Measurements from ENCODE around the gene OR6A2.
"Not testable (repeated sequence)": the region's sequence is repeated elsewhere in the genome, so short reads cannot be mapped to it uniquely, and the experiment has no call there.

Gene OR6A2

DNA sequence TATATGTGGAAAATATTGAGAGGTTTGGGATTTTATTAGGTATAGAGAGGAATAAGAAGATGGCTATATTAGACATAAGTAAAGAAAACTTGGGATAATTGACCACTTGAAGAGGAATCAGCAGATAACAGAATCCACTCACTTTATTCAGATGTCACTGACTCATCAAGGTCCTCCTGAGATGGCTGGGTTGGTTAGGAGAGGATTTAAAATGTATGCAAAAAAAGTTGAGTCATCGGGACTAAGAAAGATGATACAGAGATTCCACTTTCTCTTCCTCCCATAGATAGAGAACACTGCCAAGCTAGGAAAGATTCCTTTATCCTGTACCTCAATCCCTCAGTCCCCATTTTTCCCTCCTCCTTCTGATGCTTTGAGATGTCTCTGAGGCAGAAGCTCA lies at the start of gene OR6A2:
OR6A2 (minus strand) TSS at position 288 of the 400 bp plus-strand sequence. CDS start 3,981 bp downstream, outside the sequence.
- H3K4me3 ChIP-seq (ENCODE audit: low read depth, low read length) = no peak within 1 kb of the TSS
- DNase-seq (ENCODE audit: low read depth) = no peak

DNA sequence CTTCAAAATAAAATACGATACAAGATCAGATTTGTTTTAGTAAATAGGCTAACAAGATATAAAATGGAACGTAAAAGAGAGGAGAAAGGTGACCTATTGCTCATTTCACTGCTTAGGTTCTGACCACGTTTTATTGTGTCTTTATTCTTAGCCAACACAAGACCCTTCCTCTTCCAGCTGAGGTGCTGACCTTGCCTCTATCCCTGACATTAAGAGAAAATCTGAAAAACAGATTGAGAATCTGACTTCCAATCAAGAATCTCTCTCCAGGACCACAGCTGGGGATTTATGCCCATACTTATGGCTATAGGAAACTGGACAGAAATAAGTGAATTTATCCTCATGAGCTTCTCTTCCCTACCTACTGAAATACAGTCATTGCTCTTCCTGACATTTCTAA lies 45.9 kb upstream of the OR6A2 start, which contains the start of gene OR10A5:
OR10A5 (plus strand) TSS at position 301 of the 400 bp plus-strand sequence; CDS start at position 301, 0 bp downstream.
- no peak within 1 kb of the TSS for H3K4me3 ChIP-seq (ENCODE audit: low read depth, low read length)
- DNase-seq (ENCODE audit: low read depth) = no peak

DNA sequence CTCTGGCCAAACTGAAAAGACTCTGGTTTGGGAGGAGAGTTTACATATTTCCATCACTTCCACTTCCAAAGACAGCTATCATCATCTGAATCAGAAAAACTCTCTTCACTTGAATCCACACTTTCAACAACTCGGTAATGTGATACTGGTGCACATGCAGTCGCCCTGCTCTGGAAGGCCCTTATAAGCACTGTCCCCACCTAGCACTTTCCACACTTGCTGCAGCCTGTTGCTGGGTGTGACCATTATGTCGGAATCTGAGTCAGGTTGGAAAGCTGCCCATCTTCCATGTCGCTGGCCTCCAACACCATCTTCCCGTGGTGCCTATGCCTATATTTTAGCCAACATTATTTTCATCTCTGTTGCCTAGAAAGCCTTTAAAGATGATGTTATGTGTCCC lies 44.9 kb upstream of the OR6A2 start:
- H3K4me3 ChIP-seq (ENCODE audit: low read depth, low read length) = no peak overlapping the region
- no peak for DNase-seq (ENCODE audit: low read depth)

DNA sequence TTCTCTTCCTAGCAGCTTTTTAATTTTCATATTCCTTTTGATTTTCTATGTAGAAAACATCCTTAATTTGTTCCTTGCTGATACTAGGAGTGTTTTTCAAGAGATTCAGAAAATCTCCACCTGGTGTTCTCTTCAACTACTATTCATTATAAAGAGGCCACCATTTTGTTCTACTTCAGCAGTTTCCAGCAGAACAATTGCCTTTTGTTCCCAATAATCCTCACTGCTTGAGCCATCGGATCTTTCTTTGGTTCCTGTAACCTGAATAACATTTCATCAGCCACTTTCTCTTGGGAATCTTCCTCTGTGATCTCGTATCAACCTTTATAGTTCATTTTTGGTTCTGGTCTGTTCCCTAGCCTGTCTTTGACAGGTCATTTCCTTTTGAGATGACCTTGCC lies 44.2 kb upstream of the OR6A2 start:
- DNase-seq (ENCODE audit: low read depth) = no peak
- H3K4me3 ChIP-seq (ENCODE audit: low read depth, low read length) = no peak overlapping the region

DNA sequence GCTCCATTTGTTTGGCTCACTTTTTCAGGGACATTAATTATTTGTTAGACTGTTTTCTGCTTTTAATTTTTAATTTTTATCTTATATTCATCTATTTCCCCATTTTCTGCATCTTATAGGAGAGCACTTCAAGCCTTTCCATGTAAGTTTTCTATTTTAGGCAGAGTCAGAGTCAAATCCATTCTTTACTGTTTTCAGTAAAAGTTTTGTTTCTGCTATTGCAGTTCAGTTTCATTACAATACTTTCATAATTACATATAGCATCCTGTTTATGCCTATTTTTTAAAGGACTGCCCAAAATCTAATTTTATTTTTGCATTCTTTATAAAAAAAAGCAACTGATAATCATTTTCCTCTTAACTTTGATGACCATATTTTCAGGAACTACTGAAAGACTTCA lies 42.2 kb upstream of the OR6A2 start:
- no peak for DNase-seq (ENCODE audit: low read depth)
- no peak overlapping the region for H3K4me3 ChIP-seq (ENCODE audit: low read depth, low read length)

DNA sequence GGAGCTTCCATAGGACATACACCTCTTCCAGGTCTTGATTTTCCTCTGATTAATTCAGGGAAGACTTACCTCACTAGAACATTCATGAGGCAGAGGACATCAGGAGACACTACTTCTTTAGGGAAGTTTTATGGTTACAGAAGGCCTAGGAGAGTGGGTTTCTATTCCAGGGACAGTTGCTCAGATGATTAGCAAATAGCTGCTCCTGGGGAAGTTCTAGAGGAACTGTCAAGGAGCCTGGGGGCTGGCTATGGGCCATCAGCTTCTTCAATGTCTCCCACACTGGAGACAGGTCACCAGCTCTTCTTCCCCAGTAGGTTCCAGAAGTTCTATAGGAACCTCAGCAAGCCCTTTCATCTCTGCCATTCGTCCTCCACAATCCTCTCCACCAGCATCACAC lies 34.5 kb upstream of the OR6A2 start:
- H3K4me3 ChIP-seq (ENCODE audit: low read depth, low read length) = no peak overlapping the region
- no peak for DNase-seq (ENCODE audit: low read depth)

GRCh38 chr11:6833356-6833755 lies 33.9 kb upstream of the OR6A2 start:
- no peak overlapping the region for H3K4me3 ChIP-seq (ENCODE audit: low read depth, low read length)
- DNase-seq (ENCODE audit: low read depth) = no peak

- DNase-seq (ENCODE audit: low read depth) = no peak
- H3K4me3 ChIP-seq (ENCODE audit: low read depth, low read length) = no peak overlapping the region
These were observed 28.6 kb upstream of the OR6A2 start for GRCh38 chr11:6828103-6828502.

DNA sequence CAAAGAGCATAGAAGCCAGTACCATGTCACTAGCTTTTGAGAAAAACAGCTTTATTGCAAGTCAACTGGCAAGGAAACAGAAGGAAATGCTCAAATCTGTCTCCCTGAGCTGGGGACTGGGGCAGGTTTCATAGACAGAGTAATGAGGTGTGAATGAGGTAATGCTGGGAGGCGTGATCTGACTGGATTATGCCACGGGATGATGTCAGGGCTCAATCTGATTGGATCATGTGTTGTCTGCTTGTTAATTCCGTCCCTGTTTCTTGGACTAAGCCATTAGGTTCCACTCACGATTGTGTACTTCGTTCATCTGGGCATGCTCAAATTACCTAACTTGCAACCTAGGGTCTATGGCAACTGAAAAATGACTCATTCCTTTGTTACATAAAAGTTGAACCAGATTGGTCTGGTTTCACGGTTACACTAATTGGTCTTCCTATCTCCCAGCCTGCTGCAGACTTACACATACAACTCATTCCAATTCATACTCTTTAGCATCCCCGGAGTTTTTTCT lies 25.8 kb upstream of the OR6A2 start:
- DNase-seq (ENCODE audit: low read depth) = no peak
- no peak overlapping the region for H3K4me3 ChIP-seq (ENCODE audit: low read depth, low read length)

DNA sequence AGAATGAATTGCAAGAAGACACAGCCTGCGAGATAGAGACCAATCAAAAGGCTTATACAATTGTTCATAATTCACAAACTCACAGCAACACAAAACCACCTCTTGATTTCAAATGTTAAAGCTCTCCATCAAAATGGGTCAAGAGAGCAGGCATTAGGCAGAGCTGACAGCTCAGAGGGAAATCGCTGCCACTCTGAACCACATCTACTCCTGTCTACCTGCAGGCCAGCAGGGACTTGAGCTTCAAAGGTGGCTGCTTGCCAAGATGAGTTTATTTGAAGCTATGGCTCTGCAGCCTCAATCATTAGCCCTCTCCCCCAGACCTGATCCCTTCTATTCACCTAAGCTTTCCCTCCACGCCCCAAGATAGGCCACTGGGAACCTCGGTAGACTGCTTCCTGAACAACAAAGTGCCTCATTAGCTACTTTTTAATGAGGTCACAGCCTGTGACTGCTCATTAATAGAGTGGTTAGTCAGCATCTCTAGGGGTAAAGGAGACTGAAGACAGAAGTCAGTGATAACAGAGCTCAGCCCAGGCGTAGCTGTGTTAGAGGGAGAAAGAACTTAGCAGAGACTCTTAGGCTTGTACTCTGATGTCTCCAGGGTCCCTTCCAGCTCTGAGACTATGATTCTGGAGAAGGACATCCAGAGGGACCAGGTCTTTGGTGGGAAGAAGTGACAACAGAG lies 24.8 kb upstream of the OR6A2 start:
- H3K4me3 ChIP-seq (ENCODE audit: low read depth, low read length) = no peak overlapping the region
- no peak for DNase-seq (ENCODE audit: low read depth)

DNA sequence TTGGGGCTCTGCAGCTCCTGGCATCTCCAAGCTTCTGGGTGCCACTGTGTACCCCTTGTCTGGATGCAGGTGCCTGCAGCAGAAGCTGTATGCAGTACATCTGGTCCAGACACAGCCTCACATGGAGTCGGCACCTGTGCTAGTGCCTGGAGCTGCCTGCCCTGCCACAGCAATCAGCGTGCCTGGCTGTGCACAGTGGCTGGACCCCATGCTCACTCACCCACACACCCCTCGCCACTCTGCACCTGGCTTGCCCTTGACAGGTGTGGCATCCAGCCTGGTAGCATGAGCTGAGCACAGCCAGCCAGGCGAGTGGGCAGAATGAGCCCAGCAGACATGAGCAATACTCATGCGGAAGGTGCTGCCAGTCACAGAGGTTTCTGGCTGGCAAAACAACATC lies 19.5 kb upstream of the OR6A2 start:
- no peak overlapping the region for H3K4me3 ChIP-seq (ENCODE audit: low read depth, low read length)
- no peak for DNase-seq (ENCODE audit: low read depth)

DNA sequence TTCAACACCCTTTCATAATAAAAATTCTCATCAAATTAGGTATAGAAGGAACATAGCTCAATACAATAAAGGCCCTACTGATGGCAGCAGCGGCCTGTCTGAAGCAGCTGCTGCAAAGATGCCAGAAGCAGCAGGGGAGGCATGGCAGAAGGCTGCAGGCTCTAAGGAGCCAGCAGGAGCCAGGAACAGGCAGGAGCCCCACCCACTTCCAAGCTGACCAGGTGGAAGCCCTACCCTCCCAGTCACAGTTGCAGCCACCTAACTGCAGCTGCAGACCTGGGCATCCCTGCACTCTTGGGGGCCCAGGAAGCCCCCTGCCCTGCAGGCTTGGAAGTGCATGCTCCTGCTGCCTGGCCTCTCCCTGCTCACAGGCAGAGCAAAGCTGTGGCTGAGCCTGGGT lies 18.2 kb upstream of the OR6A2 start:
- H3K4me3 ChIP-seq (ENCODE audit: low read depth, low read length) = no peak overlapping the region
- no peak for DNase-seq (ENCODE audit: low read depth)

- H3K4me3 ChIP-seq (ENCODE audit: low read depth, low read length) = no peak overlapping the region
- DNase-seq (ENCODE audit: low read depth) = no peak
These were observed 14.2 kb upstream of the OR6A2 start for GRCh38 chr11:6813656-6814055.

DNA sequence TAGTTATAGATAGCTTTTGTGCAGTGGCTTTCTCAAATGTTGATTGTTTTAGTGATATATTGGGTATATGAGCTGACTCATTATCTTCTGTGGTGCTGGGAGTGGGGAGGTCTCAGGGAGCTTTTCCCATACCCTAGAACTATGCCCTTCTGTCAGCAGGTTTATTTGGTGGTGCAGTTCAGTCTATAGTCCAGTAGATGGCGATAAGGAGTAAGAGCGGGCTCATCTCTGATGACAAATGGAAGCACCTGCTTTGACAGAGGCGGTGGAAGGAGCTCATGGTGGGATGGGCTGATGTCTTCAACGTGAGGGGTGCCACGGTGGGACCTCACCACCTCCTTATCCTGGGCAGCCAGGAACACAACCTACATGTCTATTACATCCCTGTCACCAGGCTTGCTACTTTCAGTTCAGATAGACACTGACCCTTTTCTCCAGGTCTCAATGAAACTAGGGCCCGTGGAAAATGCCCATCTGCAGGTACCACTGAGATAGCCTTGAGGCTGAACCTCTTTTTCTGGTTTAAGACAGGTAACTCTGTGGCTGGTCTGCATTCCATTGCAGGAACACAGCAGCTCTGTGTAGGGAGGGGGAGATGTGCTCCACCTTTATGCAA lies 13.0 kb upstream of the OR6A2 start:
- DNase-seq (ENCODE audit: low read depth) = no peak
- H3K4me3 ChIP-seq (ENCODE audit: low read depth, low read length) = no peak overlapping the region

GRCh38 chr11:6801075-6801474 lies 1.6 kb upstream of the OR6A2 start:
- not testable (repeated sequence) for DNase-seq (ENCODE audit: low read depth); H3K4me3 ChIP-seq (ENCODE audit: low read depth, low read length)

GRCh38 chr11:6794639-6795038 lies 4.8 kb downstream of the OR6A2 start:
- no peak overlapping the region for H3K4me3 ChIP-seq (ENCODE audit: low read depth, low read length)
- no peak for DNase-seq (ENCODE audit: low read depth)

DNA sequence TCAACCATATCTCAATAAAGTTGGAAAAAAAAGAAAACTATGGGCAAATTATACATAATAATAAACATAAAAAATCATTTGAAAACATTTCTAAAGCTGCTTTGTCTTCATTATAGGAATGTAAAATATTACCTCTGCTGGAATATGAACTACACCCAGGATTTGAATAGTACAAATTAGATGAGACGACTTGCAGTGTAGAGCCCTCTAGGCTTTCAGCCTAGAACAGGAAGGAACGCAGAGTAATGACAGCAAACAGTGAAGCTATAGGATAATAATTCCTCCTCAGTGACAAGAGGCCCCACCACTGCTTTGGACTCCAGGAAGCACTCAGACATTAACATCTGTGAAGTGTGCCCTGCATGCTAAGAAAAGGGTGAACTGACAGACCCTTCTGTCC lies 8.9 kb downstream of the OR6A2 start:
- no peak overlapping the region for H3K4me3 ChIP-seq (ENCODE audit: low read depth, low read length)
- DNase-seq (ENCODE audit: low read depth) = no peak

- no peak within 1 kb of the TSS for H3K4me3 ChIP-seq (ENCODE audit: low read depth, low read length)
- no peak for DNase-seq (ENCODE audit: low read depth)
These were observed 16.8 kb downstream of the OR6A2 start, which contains the start of gene OR2AG1 for GRCh38 chr11:6782720-6783119. OR2AG1 (plus strand) TSS chr11:6783020; CDS start chr11:6785038, 2,018 bp downstream.

GRCh38 chr11:6780829-6781228 lies 18.7 kb downstream of the OR6A2 start:
- H3K4me3 ChIP-seq (ENCODE audit: low read depth, low read length) = no peak overlapping the region
- no peak for DNase-seq (ENCODE audit: low read depth)

- H3K4me3 ChIP-seq (ENCODE audit: low read depth, low read length) = no peak overlapping the region
These were observed 21.0 kb downstream of the OR6A2 start for GRCh38 chr11:6778518-6778917.

More at GRCh38 chr11:6778518-6778917, 21.0 kb downstream of the OR6A2 start:
- no peak for DNase-seq (ENCODE audit: low read depth)
